NT2/D1 (cell line): ENCODE measurements around the gene MUC6.

Experiments
- SUZ12 ChIP-seq: IDR thresholded peaks from 2 replicates; pipeline ENCODE4 v1.6.1; 2011; ENCODE audit not compliant: insufficient read length, insufficient read depth; ENCODE audit errors: extremely low read depth
- YY1 ChIP-seq: IDR thresholded peaks from 2 replicates; pipeline ENCODE4 v1.6.1; 2011; ENCODE audit not compliant: insufficient read length, insufficient read depth

GRCh38 chr11:999009-999408, 37.5 kb downstream of the MUC6 start:
- TF ChIP-seq YY1, result no peak
- no peak for TF ChIP-seq SUZ12
